Peyer's patch (tissue), 4 donors: ENCODE results near the gene DOCK10.

Source experiments
- CTCF ChIP-seq, 6 experiments: fragments of 450-650 bp in 4 of 6; fragments of 200-600 bp in 2 of 6; sonication (generic) in 1 of 6; IDR thresholded peaks; one replicate each; pipeline ENCODE4 v1.5.1; 2017 to 2019; ENCODE audit warnings: antibody characterized with exemption in 6 of 6, mild to moderate bottlenecking in 3 of 6, moderate library complexity in 1 of 6
- POLR2A ChIP-seq, 2 donors: fragments of 450-650 bp; IDR thresholded peaks; one replicate each; pipeline ENCODE4 v1.5.1; 2017; ENCODE audit warnings: antibody characterized with exemption in 2 of 2, mild to moderate bottlenecking in 2 of 2, moderate library complexity in 2 of 2

DNA sequence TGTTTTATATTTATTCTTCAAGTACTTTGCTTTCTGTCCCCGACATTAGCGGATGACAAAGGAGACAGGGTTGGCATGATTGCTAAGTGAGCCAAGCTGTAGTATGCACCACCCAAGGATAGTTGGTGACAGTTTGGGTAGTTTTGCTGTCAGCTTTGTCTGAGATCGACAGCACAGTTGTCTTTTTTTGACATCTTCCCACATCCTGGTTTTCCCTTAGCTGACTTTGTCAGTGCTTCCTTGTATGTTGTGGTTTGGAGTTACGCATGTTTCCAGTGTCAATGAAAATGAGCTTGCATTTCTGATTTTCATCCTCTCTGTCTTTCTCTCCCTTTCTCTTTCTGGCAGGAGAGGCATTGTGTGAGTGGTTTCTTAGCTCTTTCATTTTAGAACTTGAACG is 44.6 kb upstream of the DOCK10 start:
- TF ChIP-seq POLR2A (IDR thresholded peaks at IDR 0.05) (no peak), CTCF (IDR thresholded peaks at IDR 0.05) (no peak)
